Fibroblast of lung (primary cell): ENCODE results near the gene INF2. TPM values are rescaled to one million over a fixed set of nuclear protein-coding genes. Genes with fewer than 3 reads are reported as not detected.
A peak's percentile ranks its signal among the peaks of the same experiment; 100 is the strongest.

ENCODE experiments used
- DNase-seq, 2 donors: peaks; one replicate each; pipeline versions ENCODE4 v3.0.0 to v3.0.0-alpha.2; 2010; ENCODE audit warnings: low read depth in 2 of 2
- H2AFZ ChIP-seq: 2 replicates; pipeline ENCODE4 v1.5.1; 2012; ENCODE audit warnings: low read length, control low read depth, inconsistent platforms
- H3K27ac ChIP-seq: 2 replicates; pipeline ENCODE4 v1.5.1; 2011; ENCODE audit warnings: low read length, control low read depth; ENCODE audit not compliant: insufficient read depth
- H3K27me3 ChIP-seq: 2 replicates; pipeline ENCODE4 v1.5.1; 2011; ENCODE audit warnings: mild to moderate bottlenecking, low read length; ENCODE audit not compliant: control insufficient read depth, insufficient read depth
- H3K36me3 ChIP-seq: 2 replicates; pipeline ENCODE4 v1.5.1; 2011; ENCODE audit warnings: low read length; ENCODE audit not compliant: control insufficient read depth, insufficient read depth
- H3K4me1 ChIP-seq: 2 replicates; pipeline ENCODE4 v1.5.1; 2011; ENCODE audit warnings: low read length; ENCODE audit not compliant: control insufficient read depth, insufficient read depth; ENCODE audit errors: extremely low read depth
- H3K4me2 ChIP-seq: 2 replicates; pipeline ENCODE4 v1.5.1; 2011; ENCODE audit warnings: low read length, control low read depth; ENCODE audit not compliant: insufficient read depth; ENCODE audit errors: extremely low read depth
- H3K4me3 ChIP-seq, 4 experiments: fragments of 200-600 bp in 1 of 4; sonication (generic) in 1 of 4; replicated peaks in 1 of 4; 2 replicates each; pipeline ENCODE4 v1.5.1; 2011 to 2016; ENCODE audit warnings: low read length in 4 of 4, low read depth in 3 of 4, mild to moderate bottlenecking in 3 of 4, control low read depth in 2 of 4, inconsistent platforms in 1 of 4, mixed read lengths in 1 of 4; ENCODE audit not compliant: insufficient read depth in 1 of 4; ENCODE audit errors: control extremely low read depth in 1 of 4
- H3K79me2 ChIP-seq: 2 replicates; pipeline ENCODE4 v1.5.1; 2012; ENCODE audit warnings: mild to moderate bottlenecking, low read length, inconsistent platforms; ENCODE audit not compliant: control insufficient read depth, insufficient read depth
- H3K9ac ChIP-seq: 2 replicates; pipeline ENCODE4 v1.5.1; 2011; ENCODE audit warnings: mild to moderate bottlenecking, low read length, control low read depth; ENCODE audit not compliant: insufficient read depth
- H3K9me3 ChIP-seq: 2 replicates; pipeline ENCODE4 v1.5.1; 2012; ENCODE audit warnings: low read depth, low read length; ENCODE audit not compliant: control insufficient read depth, insufficient read depth
- H4K20me1 ChIP-seq: 2 replicates; pipeline ENCODE4 v1.5.1; 2011; ENCODE audit warnings: low read length; ENCODE audit not compliant: control insufficient read depth, insufficient read depth; ENCODE audit errors: extremely low read depth
- EZH2 ChIP-seq: IDR thresholded peaks from 2 replicates; pipeline ENCODE4 v1.5.1; 2012; ENCODE audit warnings: low read length, control low read depth, mild to moderate bottlenecking; ENCODE audit errors: missing control alignments
- polyA plus RNA-seq, 2 donors: library from polyadenylated mRNA; depleted of rRNA in 1 of 2; stranded (reverse) in 1 of 2; unstranded in 1 of 2; fragments of >200 nt; gene quantifications; 2 replicates each; pipeline ENCODE4 v1.2.1, GENCODE V29; 2011 to 2012; ENCODE audit warnings: missing spikeins in 1 of 2
- total RNA-seq: library from RNA; depleted of rRNA; stranded (reverse); fragments of >200 nt; gene quantifications from 2 replicates; pipeline ENCODE4 v1.2.1, GENCODE V29; 2014
- TF ChIP-seq, protein P1 (sequence below), 2 donors: IDR thresholded peaks in 1 of 2; conservative IDR thresholded peaks in 1 of 2; 1 replicate in 1 of 2; 2 replicates in 1 of 2; pipeline ENCODE4 v1.5.1; 2011 to 2012; ENCODE audit warnings: low read length in 2 of 2, control low read depth in 1 of 2, inconsistent platforms in 1 of 2, low read depth in 1 of 2, mild to moderate bottlenecking in 1 of 2

The INF2 gene
- total and polyA plus RNA-seq, 2 donors (not counting 1 experiment from before 2014, with no cell fraction given): 19.8 to 50.9 TPM

GRCh38 chr14:104698688-104699425 lies 9.4 kb downstream of the INF2 start:
- Histone ChIP-seq H2AFZ (no peak overlapping the region), H3K27me3 (no peaks in the 10 kb centered on the region), H3K36me3 (peaks cover 41% of the 10 kb centered on the region), H3K4me3 (no peak overlapping the region), H3K27ac (peak overlapping the region; percentile 13), H3K4me1 (peaks cover 22% of the 10 kb centered on the region), H3K9me3 (no peaks in the 10 kb centered on the region), H3K79me2 (peaks cover 79% of the 10 kb centered on the region), H4K20me1 (no peaks in the 10 kb centered on the region), H3K4me2 (peak overlapping the region; percentile 4), H3K9ac (no peak overlapping the region)
- DNase-seq: no peak
- TF ChIP-seq EZH2: no peak
- TF ChIP-seq, protein P1, sequence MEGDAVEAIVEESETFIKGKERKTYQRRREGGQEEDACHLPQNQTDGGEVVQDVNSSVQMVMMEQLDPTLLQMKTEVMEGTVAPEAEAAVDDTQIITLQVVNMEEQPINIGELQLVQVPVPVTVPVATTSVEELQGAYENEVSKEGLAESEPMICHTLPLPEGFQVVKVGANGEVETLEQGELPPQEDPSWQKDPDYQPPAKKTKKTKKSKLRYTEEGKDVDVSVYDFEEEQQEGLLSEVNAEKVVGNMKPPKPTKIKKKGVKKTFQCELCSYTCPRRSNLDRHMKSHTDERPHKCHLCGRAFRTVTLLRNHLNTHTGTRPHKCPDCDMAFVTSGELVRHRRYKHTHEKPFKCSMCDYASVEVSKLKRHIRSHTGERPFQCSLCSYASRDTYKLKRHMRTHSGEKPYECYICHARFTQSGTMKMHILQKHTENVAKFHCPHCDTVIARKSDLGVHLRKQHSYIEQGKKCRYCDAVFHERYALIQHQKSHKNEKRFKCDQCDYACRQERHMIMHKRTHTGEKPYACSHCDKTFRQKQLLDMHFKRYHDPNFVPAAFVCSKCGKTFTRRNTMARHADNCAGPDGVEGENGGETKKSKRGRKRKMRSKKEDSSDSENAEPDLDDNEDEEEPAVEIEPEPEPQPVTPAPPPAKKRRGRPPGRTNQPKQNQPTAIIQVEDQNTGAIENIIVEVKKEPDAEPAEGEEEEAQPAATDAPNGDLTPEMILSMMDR (conservative IDR thresholded peaks at IDR 0.05 in 1 of 2, IDR thresholded peaks at IDR 0.05 in 1 of 2; ENCODE audit: low read depth in 1 of 2, low read length in 2 of 2): no peak

GRCh38 chr14:104699426-104699748 lies 10.0 kb downstream of the INF2 start:
- H3K79me2 ChIP-seq: peaks cover 74% of the 10 kb centered on the region
- no peaks in the 10 kb centered on the region for H3K27me3 ChIP-seq
- H3K36me3 ChIP-seq: peaks cover 47% of the 10 kb centered on the region

DNA sequence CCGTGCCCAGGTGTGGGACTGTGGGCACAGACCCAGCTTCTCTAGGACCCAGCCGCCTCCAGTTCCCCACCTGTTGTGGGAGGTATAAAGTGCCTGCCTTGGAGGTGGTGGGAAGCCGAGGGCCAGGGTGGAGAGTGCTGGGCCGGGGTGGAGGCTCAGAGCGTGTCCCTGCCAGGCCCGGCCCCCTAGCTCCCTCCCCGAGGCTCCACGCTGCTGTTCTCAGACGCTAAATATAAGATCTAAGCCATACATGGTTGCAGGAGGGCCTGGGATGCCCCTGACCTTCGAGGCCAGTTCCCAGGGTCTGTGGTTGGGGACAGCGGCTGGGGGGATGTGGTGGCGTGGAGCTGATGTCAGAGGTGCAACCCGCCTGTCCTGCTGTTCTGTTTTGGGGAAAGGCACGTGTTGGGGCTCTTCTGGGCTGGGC lies 10.8 kb downstream of the INF2 start:
- Histone ChIP-seq H3K4me3 (no peak overlapping the region), H3K27ac (no peak overlapping the region), H3K27me3 (no peaks in the 10 kb centered on the region), H3K9ac (no peak overlapping the region), H3K36me3 (peaks cover 45% of the 10 kb centered on the region), H2AFZ (no peak overlapping the region), H3K4me2 (no peak overlapping the region), H3K4me1 (peaks cover 22% of the 10 kb centered on the region), H3K79me2 (peaks cover 65% of the 10 kb centered on the region), H3K9me3 (no peaks in the 10 kb centered on the region), H4K20me1 (no peaks in the 10 kb centered on the region)
- DNase-seq: no peak
- no peak for TF ChIP-seq EZH2
- TF ChIP-seq, protein P1 (conservative IDR thresholded peaks at IDR 0.05 in 1 of 2, IDR thresholded peaks at IDR 0.05 in 1 of 2; ENCODE audit: low read depth in 1 of 2, low read length in 2 of 2): no peak

More at GRCh38 chr14:104699426-104699748, 10.0 kb downstream of the INF2 start:
- no peak overlapping the region for H3K9ac ChIP-seq
- H3K9me3 ChIP-seq: no peaks in the 10 kb centered on the region
- H3K4me3 ChIP-seq: no peak overlapping the region
- H4K20me1 ChIP-seq: no peaks in the 10 kb centered on the region
- H3K4me2 ChIP-seq: no peak overlapping the region
- no peak for DNase-seq
- no peak for TF ChIP-seq EZH2
- TF ChIP-seq, protein P1 (conservative IDR thresholded peaks at IDR 0.05 in 1 of 2, IDR thresholded peaks at IDR 0.05 in 1 of 2; ENCODE audit: low read depth in 1 of 2, low read length in 2 of 2): no peak
- no peak overlapping the region for H2AFZ ChIP-seq
- H3K27ac ChIP-seq: peak overlapping the region; percentile 8
- peaks cover 22% of the 10 kb centered on the region for H3K4me1 ChIP-seq
